Ramos (cell line): ENCODE data around the gene ERI3.
"Not testable (repeated sequence)": the region's sequence is repeated elsewhere in the genome, so short reads cannot be mapped to it uniquely, and the experiment has no call there.

Source experiments
- in situ Hi-C: fragments of 300-500 bp; cut with MboI; formaldehyde crosslinking; loops from one replicate; pipeline ENCODE4 v1.14.3; 2022; ENCODE audit warnings: low sequenced_read_pairs; ENCODE audit not compliant: unreplicated experiment

ERI3 gene

DNA sequence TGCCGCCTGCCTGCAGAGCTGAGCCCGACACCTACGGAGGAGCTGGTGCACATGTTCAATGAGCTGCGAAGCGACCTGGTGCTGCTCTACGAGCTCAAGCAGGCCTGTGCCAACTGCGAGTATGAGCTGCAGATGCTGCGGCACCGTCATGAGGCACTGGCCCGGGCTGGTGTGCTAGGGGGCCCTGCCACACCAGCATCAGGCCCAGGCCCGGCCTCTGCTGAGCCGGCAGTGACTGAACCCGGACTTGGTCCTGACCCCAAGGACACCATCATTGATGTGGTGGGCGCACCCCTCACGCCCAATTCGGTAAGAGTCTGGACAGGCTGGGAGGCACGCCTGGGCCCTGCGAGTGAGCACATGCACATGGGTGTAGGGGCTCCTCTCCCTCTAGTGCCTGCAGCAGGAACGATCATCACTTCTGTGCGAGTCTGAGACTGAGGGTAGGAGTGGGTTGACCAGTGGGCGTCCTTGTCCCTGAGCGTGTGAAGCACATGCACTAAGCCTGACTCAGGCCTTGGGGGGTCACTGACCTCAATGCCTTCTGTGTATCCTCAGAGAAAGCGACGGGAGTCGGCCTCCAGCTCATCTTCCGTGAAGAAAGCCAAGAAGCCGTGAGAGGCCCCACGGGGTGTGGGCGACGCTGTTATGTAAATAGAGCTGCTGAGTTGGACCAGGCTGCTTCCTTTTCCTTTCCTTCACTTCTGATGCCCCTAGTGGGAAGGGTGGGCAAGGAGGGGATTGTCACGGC, 134.9 kb downstream of the ERI3 start:
- in situ Hi-C loops = loop anchor here (10.0 kb wide), 1 partner anchor 375 kb away; no protein-coding TSS in a partner anchor

DNA sequence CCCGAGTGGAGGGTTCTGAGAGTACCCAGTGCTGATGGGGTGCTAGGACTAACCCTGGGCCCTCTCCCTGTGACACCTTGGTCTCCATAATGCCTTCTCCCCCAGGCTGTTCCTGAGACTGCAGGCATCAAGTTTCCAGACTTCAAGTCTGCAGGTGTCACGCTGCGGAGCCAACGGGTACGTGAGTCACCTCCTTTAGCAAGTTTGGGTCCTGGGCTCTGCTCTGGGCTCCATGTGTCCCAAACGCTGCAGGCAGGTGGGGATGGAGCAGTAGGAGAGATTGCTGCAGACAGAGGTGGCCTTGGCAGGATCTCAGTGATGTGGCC, 135.8 kb downstream of the ERI3 start:
- in situ Hi-C loops = no loop called here

DNA sequence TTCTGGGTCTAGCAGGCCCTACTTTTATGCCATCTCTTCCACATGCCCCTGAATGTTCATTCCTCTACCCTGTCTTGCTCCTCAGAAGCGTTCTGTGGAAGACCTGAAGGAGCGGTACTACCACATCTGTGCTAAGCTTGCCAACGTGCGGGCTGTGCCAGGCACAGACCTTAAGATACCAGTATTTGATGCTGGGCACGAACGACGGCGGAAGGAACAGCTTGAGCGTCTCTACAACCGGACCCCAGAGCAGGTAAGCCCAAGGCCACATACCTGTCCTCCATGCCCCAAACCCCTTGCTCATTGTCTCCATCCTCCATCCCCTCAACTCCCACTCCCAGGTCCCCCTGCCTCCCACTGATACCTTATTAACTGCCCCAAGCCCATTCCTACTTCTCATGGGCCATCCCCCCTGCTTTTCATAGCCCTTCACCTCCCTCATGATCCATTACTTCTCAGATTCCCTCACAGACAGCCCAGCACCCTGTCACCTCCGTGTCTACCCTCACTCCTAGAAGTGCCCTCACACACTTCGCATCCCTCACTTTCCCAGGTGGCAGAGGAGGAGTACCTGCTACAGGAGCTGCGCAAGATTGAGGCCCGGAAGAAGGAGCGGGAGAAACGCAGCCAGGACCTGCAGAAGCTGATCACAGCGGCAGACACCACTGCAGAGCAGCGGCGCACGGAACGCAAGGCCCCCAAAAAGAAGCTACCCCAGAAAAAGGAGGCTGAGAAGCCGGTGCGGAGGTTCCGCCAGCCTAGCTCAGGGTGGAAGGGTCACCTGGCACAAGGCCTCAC, 136.4 kb downstream of the ERI3 start:
- in situ Hi-C loops = no loop called here

DNA sequence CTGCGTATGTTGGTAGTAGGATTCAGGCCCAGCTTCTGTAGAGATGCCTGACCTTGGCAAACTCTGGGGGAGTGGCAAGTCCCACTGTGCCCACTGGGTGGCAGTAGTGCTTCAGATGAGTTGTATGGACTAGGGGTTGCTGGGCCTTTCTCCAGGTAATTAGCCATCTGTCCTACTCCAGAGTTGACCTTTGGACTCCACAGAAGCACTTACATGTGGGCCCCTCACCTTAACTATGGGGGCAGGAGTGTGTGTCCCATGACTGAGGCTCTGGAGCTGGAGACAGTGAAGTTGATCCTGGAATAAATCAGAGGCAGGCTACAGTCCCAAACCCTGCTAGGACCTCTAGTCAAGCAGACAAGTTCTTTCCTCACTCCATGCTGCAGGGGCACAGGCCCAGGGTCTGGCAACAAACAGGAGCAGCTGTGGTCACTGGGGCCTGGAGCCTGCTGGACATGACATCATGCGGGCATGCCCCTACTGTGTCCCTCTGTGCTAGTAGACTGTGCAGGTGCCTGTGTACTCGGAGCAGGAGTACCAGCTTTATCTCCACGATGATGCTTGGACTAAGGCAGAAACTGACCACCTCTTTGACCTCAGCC, 137.1 kb downstream of the ERI3 start:
- in situ Hi-C loops = no loop called here

DNA sequence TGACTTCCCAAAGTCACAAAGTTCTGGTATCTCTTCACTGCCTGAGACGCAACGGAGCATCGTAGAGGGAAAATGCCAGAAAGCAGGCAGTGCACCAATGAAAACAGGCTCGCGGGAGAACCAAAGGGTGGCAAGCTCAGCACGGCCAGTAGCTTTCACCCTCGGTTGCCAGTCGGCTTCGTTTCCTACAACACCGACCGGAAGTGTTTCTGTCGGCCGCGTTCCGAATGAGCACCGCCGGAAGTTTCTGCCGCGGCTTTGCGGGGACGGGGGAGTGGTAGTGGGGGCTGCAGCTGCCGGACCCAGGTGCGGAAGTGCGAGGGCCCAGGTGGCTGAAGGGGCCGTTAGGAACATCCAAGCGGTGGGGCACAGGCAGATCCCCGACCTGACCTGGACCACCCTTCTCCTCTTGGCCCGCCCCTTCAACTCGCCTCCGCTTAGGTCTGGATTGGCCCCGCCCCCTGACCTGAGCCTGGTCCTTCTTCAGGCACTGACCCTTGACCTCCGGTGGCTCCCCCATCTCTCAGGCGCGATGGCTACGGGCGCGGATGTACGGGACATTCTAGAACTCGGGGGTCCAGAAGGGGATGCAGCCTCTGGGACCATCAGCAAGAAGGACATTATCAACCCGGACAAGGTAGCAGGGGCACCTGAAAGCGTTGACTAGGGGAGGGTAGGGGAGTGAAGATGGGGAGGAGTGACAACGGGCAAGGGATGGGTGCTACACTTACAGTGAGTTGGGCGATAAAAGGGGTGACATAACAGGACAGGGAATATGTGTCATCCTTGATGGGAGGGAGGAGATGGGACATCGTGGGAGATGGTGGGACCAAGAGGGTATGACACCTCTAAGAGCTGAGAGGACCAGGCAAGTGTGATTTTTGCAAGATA, 141.6 kb downstream of the ERI3 start, which contains the start of gene DMAP1:
Gene DMAP1, plus strand, starts transcription at position 250 of the 891 bp plus-strand sequence. Its CDS starts 283 bp downstream, at position 533.
- in situ Hi-C loops = no loop called here

DNA sequence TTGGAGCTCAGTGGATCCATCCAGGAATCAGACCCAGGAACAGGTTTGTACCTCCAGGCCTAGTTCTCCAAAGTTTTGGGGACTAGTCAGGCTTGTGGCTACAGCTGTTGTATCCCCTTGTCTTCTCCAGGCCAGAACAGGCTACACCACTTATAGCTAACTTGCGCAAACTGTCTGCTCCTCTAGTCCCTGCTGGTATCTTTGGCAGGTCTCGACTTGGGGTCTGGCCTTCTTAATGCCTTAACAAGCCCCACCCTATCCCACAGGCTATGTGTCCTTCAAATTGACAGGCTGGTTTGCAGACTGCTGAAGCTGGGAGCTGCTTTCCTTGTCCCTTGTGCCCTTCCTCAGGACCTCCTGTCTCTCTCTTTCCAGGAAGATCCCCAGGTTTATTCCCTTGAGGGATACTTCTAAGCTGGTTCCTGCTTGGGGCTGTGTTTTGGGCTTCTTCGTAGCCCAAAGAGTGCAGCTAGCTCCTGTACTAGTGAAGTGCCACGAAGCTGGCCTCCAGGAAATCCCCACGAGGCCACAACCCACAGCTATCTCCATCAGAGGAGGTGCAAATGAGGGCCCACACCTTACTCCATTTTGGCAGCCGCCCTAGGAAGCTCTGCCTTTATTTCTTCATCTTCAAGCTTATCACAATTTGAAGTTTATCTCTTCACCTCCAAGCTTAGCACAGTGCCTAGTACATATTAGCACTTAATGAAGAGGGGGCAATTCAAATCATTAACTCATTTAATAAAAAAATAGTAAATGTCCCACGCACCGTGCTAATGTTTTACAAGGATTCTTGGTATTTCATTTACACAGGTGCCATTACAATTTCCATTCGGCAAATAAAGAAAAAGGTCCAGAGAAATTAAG, 142.5 kb downstream of the ERI3 start:
- in situ Hi-C loops = no loop called here

DNA sequence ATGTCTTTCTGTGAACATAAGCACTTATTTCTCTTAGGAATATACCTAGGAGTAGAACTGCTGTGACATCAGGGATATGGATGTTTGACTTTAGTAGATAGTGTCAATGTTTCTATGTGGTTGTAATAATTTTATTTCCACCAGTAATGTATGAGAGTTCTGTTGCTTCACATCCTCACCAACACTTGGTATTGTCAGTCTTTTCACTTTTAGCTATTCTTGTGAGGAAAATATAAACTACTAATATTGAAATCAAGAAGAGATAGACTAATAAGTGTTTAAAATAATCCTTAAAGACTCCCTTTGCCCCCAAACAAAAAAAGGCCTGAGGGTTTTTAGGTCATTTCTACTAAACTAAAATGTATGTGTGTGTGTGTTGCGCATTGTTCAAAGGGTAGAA, 144.5 kb downstream of the ERI3 start:
- in situ Hi-C loops = no loop called here

DNA sequence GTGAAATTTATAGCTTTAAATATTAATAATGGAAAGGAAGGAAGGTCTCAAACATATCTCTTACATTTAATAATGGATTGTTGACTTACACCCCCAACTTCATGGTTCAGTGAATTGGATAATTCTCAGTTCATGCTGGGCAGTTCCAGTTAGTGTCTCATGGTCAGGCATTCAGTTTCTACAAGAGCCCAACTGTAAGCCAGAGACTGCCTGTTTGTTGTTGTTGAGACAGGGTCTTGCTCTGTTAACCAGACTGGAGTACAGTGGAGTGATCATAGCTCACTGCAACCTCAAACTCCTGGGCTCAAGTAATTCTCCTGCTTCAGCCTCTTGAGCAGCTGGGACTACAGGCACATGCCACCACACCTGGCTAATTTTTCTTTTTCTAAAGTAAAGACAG, 146.8 kb downstream of the ERI3 start:
- in situ Hi-C loops = no loop called here

DNA sequence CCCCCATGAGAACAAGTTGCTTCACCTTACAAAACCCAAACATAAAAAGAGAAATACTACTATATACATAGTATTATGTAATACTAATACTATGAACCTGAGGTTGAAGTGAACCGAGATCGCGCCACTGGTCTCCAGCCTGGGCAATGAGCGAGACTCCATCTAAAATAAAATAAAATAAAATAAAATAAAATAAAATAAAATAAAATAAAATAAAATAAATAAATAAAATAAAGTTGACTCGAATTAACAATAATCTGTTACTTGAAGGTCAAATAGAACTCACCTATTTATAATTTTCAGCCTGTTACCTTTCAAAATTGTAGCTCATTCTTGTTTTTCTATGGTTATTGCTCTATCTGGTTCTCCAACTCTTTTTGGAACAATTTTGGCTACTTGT, 148.5 kb downstream of the ERI3 start:
- in situ Hi-C loops = not testable (repeated sequence)

DNA sequence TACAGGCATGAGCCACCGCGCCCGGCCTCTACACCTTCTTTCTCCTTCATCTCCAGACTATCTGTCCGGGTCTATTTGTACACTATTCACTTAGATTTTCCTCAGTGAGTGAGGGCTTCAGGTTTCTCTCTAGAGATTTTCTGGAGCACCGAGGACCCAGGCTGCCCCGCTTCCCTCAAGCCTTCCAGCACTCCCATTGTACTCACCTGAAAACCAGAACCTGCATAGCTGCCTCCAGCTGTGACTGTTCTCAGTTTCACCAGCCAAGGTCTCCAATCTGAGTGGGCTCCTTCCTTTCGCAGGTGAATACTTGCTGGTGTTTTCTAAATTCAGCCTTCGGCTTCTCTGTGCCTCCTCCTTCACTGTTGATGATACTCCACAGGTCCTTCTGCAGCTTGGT, 154.7 kb downstream of the ERI3 start:
- in situ Hi-C loops = no loop called here

DNA sequence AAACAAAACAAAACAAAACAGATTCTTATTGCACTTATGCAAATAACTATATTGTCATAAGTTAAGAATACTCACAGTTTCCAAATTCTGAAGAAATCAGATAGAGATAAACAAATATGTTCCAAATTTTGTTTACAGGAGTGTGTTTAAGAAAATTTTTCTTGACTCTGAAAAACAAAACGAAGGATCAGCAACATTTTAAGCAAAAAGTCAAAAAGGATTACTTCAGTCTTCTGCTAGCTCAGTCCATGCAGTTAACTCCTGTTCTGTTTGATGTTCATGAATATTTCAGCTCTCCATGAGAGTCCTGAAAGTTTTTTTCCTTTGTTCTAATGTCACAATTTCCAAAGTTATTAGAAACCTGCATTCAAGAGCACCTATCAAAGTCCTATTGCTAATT, 180.4 kb downstream of the ERI3 start:
- in situ Hi-C loops = no loop called here
